Liver (tissue), 9 donors: Measurements from ENCODE around the gene TMEM35B. TPM values are rescaled to one million over a fixed set of nuclear protein-coding genes. Genes with fewer than 3 reads are reported as not detected.
"Not testable (repeated sequence)": the region's sequence is repeated elsewhere in the genome, so short reads cannot be mapped to it uniquely, and the experiment has no call there.

Source experiments
- DNase-seq: peaks from one replicate; pipeline ENCODE4 v3.0.0-alpha.2; 2017; ENCODE audit warnings: low spot score
- H3K27ac ChIP-seq, 2 donors: one replicate each; pipeline ENCODE4 v1.7.0; 2013; ENCODE audit warnings: inconsistent platforms in 2 of 2, low read length in 2 of 2, control low read depth in 1 of 2, low read depth in 1 of 2, mild to moderate bottlenecking in 1 of 2
- H3K27me3 ChIP-seq, 4 donors: one replicate each; pipeline versions ENCODE4 v1.6.1 to v1.7.0; 2013; ENCODE audit warnings: low read length in 3 of 4, inconsistent platforms in 1 of 4, mild to moderate bottlenecking in 1 of 4, moderate library complexity in 1 of 4; ENCODE audit not compliant: control insufficient read depth in 4 of 4, insufficient read depth in 4 of 4
- H3K36me3 ChIP-seq, 4 donors: one replicate each; pipeline versions ENCODE4 v1.6.1 to v1.7.0; 2013; ENCODE audit warnings: low read length in 3 of 4, mild to moderate bottlenecking in 3 of 4, low read depth in 1 of 4, moderate library complexity in 1 of 4; ENCODE audit not compliant: control insufficient read depth in 4 of 4, insufficient read depth in 3 of 4
- H3K4me1 ChIP-seq, 4 donors: one replicate each; pipeline versions ENCODE4 v1.6.1 to v1.7.0; 2013; ENCODE audit warnings: low read length in 3 of 4, mild to moderate bottlenecking in 3 of 4, moderate library complexity in 1 of 4; ENCODE audit not compliant: control insufficient read depth in 4 of 4, insufficient read depth in 4 of 4
- H3K4me3 ChIP-seq, 3 donors: one replicate each; pipeline versions ENCODE4 v1.6.1 to v1.7.0; 2013; ENCODE audit warnings: low read length in 3 of 3, control low read depth in 1 of 3, low read depth in 1 of 3, mild to moderate bottlenecking in 1 of 3
- H3K9ac ChIP-seq, 2 donors: one replicate each; pipeline ENCODE4 v1.7.0; 2013; ENCODE audit warnings: low read length in 2 of 2, mild to moderate bottlenecking in 2 of 2, moderate library complexity in 2 of 2, control low read depth in 1 of 2, low read depth in 1 of 2
- H3K9me3 ChIP-seq, 4 donors: one replicate each; pipeline versions ENCODE4 v1.6.1 to v1.7.0; 2013; ENCODE audit warnings: low read length in 3 of 4; ENCODE audit not compliant: control insufficient read depth in 4 of 4
- CTCF ChIP-seq: fragments of 150-350 bp; IDR thresholded peaks from 2 replicates; pipeline ENCODE4 v1.5.1; 2017; ENCODE audit warnings: improper control_type of control experiment, low read depth, low read length; ENCODE audit not compliant: missing input control
- EGR1 ChIP-seq, 2 donors: IDR thresholded peaks; 2 replicates each; pipeline ENCODE4 v1.6.1; 2016 to 2018; ENCODE audit warnings: antibody characterized with exemption in 2 of 2, low read depth in 2 of 2
- FOXA2 ChIP-seq: IDR thresholded peaks from 2 replicates; pipeline ENCODE4 v1.6.1; 2016; ENCODE audit warnings: antibody characterized with exemption
- HNF4A ChIP-seq, 2 donors: conservative IDR thresholded peaks; 2 replicates each; pipeline ENCODE4 v1.6.1; 2016; ENCODE audit warnings: antibody characterized with exemption in 2 of 2, mild to moderate bottlenecking in 2 of 2
- HNF4G ChIP-seq: IDR thresholded peaks from 2 replicates; pipeline ENCODE4 v1.6.1; 2016; ENCODE audit warnings: antibody characterized with exemption
- MAX ChIP-seq: IDR thresholded peaks from 2 replicates; pipeline ENCODE4 v1.6.1; 2016; ENCODE audit warnings: antibody characterized with exemption
- RAD21 ChIP-seq, 2 donors: IDR thresholded peaks; 2 replicates each; pipeline ENCODE4 v1.6.1; 2016; ENCODE audit warnings: antibody characterized with exemption in 2 of 2, mild to moderate bottlenecking in 2 of 2
- REST ChIP-seq: IDR thresholded peaks from 2 replicates; pipeline ENCODE4 v1.6.1; 2016; ENCODE audit warnings: antibody characterized with exemption, mild to moderate bottlenecking
- RXRA ChIP-seq, 2 donors: IDR thresholded peaks; 2 replicates each; pipeline ENCODE4 v1.6.1; 2017 to 2018; ENCODE audit warnings: antibody characterized with exemption in 2 of 2, mild to moderate bottlenecking in 1 of 2
- SP1 ChIP-seq: IDR thresholded peaks from 2 replicates; pipeline ENCODE4 v1.6.1; 2018; ENCODE audit warnings: antibody characterized with exemption, mild to moderate bottlenecking
- TAF1 ChIP-seq: conservative IDR thresholded peaks from 2 replicates; pipeline ENCODE4 v1.6.1; 2016; ENCODE audit warnings: antibody characterized with exemption, mild to moderate bottlenecking
- ZBTB33 ChIP-seq: IDR thresholded peaks from 2 replicates; pipeline ENCODE4 v1.6.1; 2016; ENCODE audit warnings: antibody characterized with exemption
- WGBS: extraction: QIAGEN DNeasy Blood & Tissue Kit; methylation state at CpG from one replicate; pipeline ENCODE4 v1.1.7; 2013; 5-methylcytosine and 5-hydroxymethylcytosine counted together
- polyA plus RNA-seq, 2 donors: library from polyadenylated mRNA; stranded (reverse) in 1 of 2; unstranded in 1 of 2; fragments of 200-250 nt in 1 of 2; fragments of >200 nt in 1 of 2; fragmentation: Nextera tagmentation in 1 of 2; extraction: Ambion mirVana in 1 of 2; gene quantifications; one replicate each; pipeline versions ENCODE4 v1.2.1 to v1.2.3, GENCODE V29; 2013 to 2015
- total RNA-seq, 2 donors: library from RNA; depleted of rRNA; stranded (reverse); fragments of >200 nt; gene quantifications; one replicate each; pipeline ENCODE4 v1.2.3, GENCODE V29; 2014
- donor health status: healthy.
- donor health status: healthy.
- donor health status: healthy.
- donor health status: healthy.
- donor health status: healthy.

The TMEM35B gene
- total and polyA plus RNA-seq, 4 donors: 13.4 to 31.7 (median 20.3) TPM

- TF ChIP-seq ZBTB33: no peak
- no peak for TF ChIP-seq TAF1
Observed at GRCh38 chr1:34970829-34971228, 14.3 kb downstream of the TMEM35B start (continued).

GRCh38 chr1:34970220-34970735, 14.9 kb downstream of the TMEM35B start:
- H3K4me1 ChIP-seq: no peaks in the 10 kb centered on the region
- no peak for DNase-seq
- H3K27ac ChIP-seq: no peak overlapping the region
- no peaks in the 10 kb centered on the region for H3K36me3 ChIP-seq
- no peak for TF ChIP-seq ZBTB33
- no peak for TF ChIP-seq TAF1
- no peak for TF ChIP-seq HNF4A (conservative IDR thresholded peaks at IDR 0.05)
- TF ChIP-seq RXRA (IDR thresholded peaks at IDR 0.05): no peak
- TF ChIP-seq RAD21 (IDR thresholded peaks at IDR 0.05): no peak
- no peak for TF ChIP-seq CTCF
- TF ChIP-seq EGR1 (IDR thresholded peaks at IDR 0.05; ENCODE audit: low read depth in 2 of 2): no peak
- TF ChIP-seq REST: no peak
- TF ChIP-seq HNF4G: no peak
- no peak for TF ChIP-seq MAX
- no peak for TF ChIP-seq FOXA2
- no peak for TF ChIP-seq SP1
- no peak overlapping the region for H3K9ac ChIP-seq
- peaks cover 0 to 2% (median 0%) of the 10 kb centered on the region in 4 donors for H3K9me3 ChIP-seq
- H3K27me3 ChIP-seq: no peaks in the 10 kb centered on the region
- 92% methylated on average over 5 of the region's 5 CpGs for WGBS
- no peak overlapping the region for H3K4me3 ChIP-seq

- DNase-seq, H3K9ac ChIP-seq, H3K4me1 ChIP-seq, H3K27me3 ChIP-seq, H3K36me3 ChIP-seq, H3K27ac ChIP-seq, H3K4me3 ChIP-seq, H3K9me3 ChIP-seq: not testable (repeated sequence)
- 92% methylated on average over 3 of the region's 3 CpGs for WGBS
Observed at GRCh38 chr1:34968297-34968696, 16.9 kb downstream of the TMEM35B start.

GRCh38 chr1:34967672-34968071, 17.5 kb downstream of the TMEM35B start:
- WGBS: 98% methylated on average over 21 of the region's 36 CpGs
- not testable (repeated sequence) for H3K9ac ChIP-seq, DNase-seq, H3K27me3 ChIP-seq, H3K36me3 ChIP-seq, H3K9me3 ChIP-seq, H3K4me1 ChIP-seq, H3K4me3 ChIP-seq, H3K27ac ChIP-seq
